ENCODE measurements around the gene FCHSD2. TPM values are rescaled to one million over a fixed set of nuclear protein-coding genes. Genes with fewer than 3 reads are reported as not detected.
"Not testable (repeated sequence)": the region's sequence is repeated elsewhere in the genome, so short reads cannot be mapped to it uniquely, and the experiment has no call there.

Gene FCHSD2
- polyA plus RNA-seq, 4 donors: 2.0 to 25.1 (median 7.9) TPM

DNA sequence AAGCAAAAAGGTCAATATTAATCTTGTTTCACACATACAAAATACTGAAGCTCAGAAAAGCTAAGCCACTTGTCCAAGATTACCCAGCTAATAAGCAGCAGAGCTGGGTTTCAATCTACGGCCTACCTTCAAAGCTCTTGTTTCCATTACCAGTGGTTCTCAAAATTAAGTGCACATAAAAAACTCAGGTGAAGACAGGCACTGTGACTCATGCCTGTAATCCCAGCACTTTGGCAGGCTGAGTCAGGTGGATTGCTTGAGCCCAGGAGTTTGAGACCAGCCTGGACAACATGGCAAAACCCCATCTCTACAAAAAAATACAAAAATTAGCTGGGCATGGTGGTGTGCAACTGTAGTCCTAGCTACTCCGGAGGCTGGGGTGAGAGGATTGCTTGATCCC is 9.8 kb downstream of the FCHSD2 start:
- not testable (repeated sequence) for DNase-seq; H3K9me3 ChIP-seq (ENCODE audit: control insufficient read depth in 2 of 2, insufficient read depth in 1 of 2, low read depth in 1 of 2, low read length in 1 of 2); H3K27ac ChIP-seq (ENCODE audit: low read depth in 1 of 3, low read length in 2 of 3); FAIRE-seq; H3K4me3 ChIP-seq (ENCODE audit: low read depth in 1 of 3, low read length in 3 of 3); H3K27me3 ChIP-seq (ENCODE audit: control insufficient read depth in 3 of 3, insufficient read depth in 3 of 3, low read length in 3 of 3); H3K4me1 ChIP-seq (ENCODE audit: control insufficient read depth in 3 of 3, insufficient read depth in 2 of 3, low read depth in 1 of 3, low read length in 2 of 3)
- 91 to 95% (median 93%) methylated on average over 2 of the region's 2 CpGs for WGBS, 3 donors
- peaks cover 0 to 33% (median 0%) of the 10 kb centered on the region in 3 donors for H3K36me3 ChIP-seq (ENCODE audit: control insufficient read depth in 3 of 3, insufficient read depth in 2 of 3, low read depth in 1 of 3, low read length in 3 of 3)

DNA sequence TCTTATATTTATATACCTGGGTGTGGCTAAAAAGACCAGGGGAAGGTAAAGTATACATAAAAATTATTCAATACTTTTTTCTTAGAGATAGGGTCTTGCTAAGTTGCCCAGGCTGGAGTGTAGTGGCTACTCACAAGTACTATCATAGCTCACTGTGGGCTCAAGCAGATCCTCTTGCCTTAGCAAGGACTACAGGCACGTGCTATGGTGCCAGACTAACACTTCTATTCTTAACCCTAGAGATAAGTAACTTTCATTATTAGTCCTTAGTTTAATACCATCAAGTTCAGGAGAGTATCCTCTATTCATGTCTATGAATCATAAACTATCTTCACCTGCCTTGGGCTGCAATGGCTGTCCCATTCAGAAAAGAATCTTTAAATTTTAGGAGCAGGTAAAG is 11.9 kb downstream of the FCHSD2 start:
- Histone ChIP-seq H3K4me3 (ENCODE audit: low read depth in 1 of 3, low read length in 3 of 3) (no peak overlapping the region), H3K9me3 (ENCODE audit: control insufficient read depth in 2 of 2, insufficient read depth in 1 of 2, low read depth in 1 of 2, low read length in 1 of 2) (peaks cover 0 to 4% of the 10 kb centered on the region in 2 donors), H3K27me3 (ENCODE audit: control insufficient read depth in 3 of 3, insufficient read depth in 3 of 3, low read length in 3 of 3) (no peaks in the 10 kb centered on the region), H3K4me1 (ENCODE audit: control insufficient read depth in 3 of 3, insufficient read depth in 2 of 3, low read depth in 1 of 3, low read length in 2 of 3) (no peaks in the 10 kb centered on the region), H3K36me3 (ENCODE audit: control insufficient read depth in 3 of 3, insufficient read depth in 2 of 3, low read depth in 1 of 3, low read length in 3 of 3) (peaks cover 0 to 33% (median 0%) of the 10 kb centered on the region in 3 donors), H3K27ac (ENCODE audit: low read depth in 1 of 3, low read length in 2 of 3) (no peak overlapping the region)
- 79 to 93% (median 89%) methylated on average over 1 of the region's 1 CpG for WGBS, 3 donors
- DNase-seq (no peak), FAIRE-seq (no peak)

DNA sequence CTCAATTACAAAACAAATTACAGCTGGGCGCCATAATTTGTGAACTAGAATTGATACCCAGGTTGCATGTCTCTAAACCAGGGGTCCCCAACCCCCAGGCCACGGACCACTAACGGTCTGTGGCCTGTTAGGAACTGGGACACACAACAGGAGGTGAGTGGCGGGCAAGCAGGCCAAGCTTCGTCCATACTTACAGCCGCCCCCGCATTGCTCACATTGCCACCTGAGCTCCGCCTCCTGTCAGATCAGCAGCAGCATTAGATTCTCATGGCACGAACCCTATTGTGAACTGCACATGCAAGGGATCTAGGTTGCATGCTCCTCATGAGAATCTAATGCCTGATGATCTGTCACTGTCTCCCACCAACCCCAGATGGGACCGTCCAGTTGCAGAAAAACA is 12.9 kb downstream of the FCHSD2 start:
- 95 to 97% (median 97%) methylated on average over 10 of the region's 10 CpGs for WGBS, 3 donors

DNA sequence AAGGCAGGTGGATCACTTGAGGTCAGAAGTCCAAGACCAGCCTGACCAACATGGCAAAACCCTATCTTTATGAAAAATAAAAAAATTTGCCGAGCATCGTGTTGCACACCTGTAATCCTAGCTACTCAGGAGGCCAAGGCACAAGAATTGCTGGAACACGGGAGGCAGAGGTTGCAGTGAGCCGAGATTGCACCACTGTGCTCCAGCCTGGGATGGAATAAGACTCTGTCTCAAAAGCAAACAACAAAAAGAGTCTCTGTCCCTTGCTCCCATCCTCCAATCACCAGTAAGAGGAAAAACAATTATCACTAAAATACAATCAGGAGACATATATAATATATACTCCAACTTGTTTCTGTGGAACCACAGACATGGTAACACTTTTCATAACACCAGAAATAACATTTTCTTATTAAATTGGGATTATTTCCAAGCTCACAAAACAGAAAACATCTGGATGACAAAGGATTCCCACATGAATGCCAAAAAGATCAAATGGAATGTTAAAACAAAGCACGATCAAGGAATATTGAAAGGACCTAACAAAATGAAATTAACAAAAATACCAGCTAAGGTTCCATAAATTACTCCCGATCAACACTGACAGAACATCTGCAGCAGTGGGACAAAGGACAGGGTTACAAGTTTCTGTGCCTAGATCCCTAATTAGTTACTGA is 15.2 kb downstream of the FCHSD2 start:
- DNase-seq (no peak), FAIRE-seq (no peak)
- Histone ChIP-seq H3K4me3 (ENCODE audit: low read depth in 1 of 3, low read length in 3 of 3) (no peak overlapping the region), H3K27ac (ENCODE audit: low read depth in 1 of 3, low read length in 2 of 3) (no peak overlapping the region), H3K27me3 (ENCODE audit: control insufficient read depth in 3 of 3, insufficient read depth in 3 of 3, low read length in 3 of 3) (no peaks in the 10 kb centered on the region), H3K9me3 (ENCODE audit: control insufficient read depth in 2 of 2, insufficient read depth in 1 of 2, low read depth in 1 of 2, low read length in 1 of 2) (peaks cover 0 to 10% of the 10 kb centered on the region in 2 donors), H3K4me1 (ENCODE audit: control insufficient read depth in 3 of 3, insufficient read depth in 2 of 3, low read depth in 1 of 3, low read length in 2 of 3) (no peaks in the 10 kb centered on the region), H3K36me3 (ENCODE audit: control insufficient read depth in 3 of 3, insufficient read depth in 2 of 3, low read depth in 1 of 3, low read length in 3 of 3) (peaks cover 0 to 21% (median 0%) of the 10 kb centered on the region in 3 donors)
- WGBS, 3 donors: 82 to 93% (median 92%) methylated on average over 6 of the region's 6 CpGs

More for the DNA sequence above, 12.9 kb downstream of the FCHSD2 start:
- no peak for FAIRE-seq
- Histone ChIP-seq H3K4me1 (ENCODE audit: control insufficient read depth in 3 of 3, insufficient read depth in 2 of 3, low read depth in 1 of 3, low read length in 2 of 3) (no peaks in the 10 kb centered on the region), H3K9me3 (ENCODE audit: control insufficient read depth in 2 of 2, insufficient read depth in 1 of 2, low read depth in 1 of 2, low read length in 1 of 2) (peaks cover 0 to 9% of the 10 kb centered on the region in 2 donors), H3K36me3 (ENCODE audit: control insufficient read depth in 3 of 3, insufficient read depth in 2 of 3, low read depth in 1 of 3, low read length in 3 of 3) (peaks cover 0 to 30% (median 0%) of the 10 kb centered on the region in 3 donors), H3K27ac (ENCODE audit: low read depth in 1 of 3, low read length in 2 of 3) (no peak overlapping the region), H3K4me3 (ENCODE audit: low read depth in 1 of 3, low read length in 3 of 3) (no peak overlapping the region), H3K27me3 (ENCODE audit: control insufficient read depth in 3 of 3, insufficient read depth in 3 of 3, low read length in 3 of 3) (no peaks in the 10 kb centered on the region)
- DNase-seq: no peak

DNA sequence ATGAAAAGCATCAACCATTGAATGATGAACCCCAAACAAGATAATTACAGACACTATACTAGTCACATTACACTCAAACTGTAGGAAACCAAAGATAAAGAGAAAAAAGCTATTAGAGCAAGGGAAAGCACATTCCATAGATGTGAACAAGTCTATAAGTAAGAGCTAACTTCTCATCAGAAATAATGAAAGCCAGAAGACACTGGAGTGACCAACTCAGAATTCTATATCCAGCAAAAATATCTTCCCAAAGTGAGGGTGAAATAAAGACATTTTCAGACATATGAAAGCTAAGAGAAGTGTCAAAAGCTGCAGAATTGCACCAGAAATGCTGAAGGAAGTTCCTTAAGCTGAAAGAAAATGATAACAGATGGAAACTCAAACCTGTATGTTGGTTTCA is 17.3 kb downstream of the FCHSD2 start:
- FAIRE-seq (no peak), DNase-seq (no peak)
- H3K9me3 ChIP-seq (ENCODE audit: control insufficient read depth in 2 of 2, insufficient read depth in 1 of 2, low read depth in 1 of 2, low read length in 1 of 2): peaks cover 0 to 10% of the 10 kb centered on the region in 2 donors
- H3K27ac ChIP-seq (ENCODE audit: low read depth in 1 of 3, low read length in 2 of 3): no peak overlapping the region
- no peaks in the 10 kb centered on the region for H3K4me1 ChIP-seq (ENCODE audit: control insufficient read depth in 3 of 3, insufficient read depth in 2 of 3, low read depth in 1 of 3, low read length in 2 of 3)
- peaks cover 0 to 17% (median 0%) of the 10 kb centered on the region in 3 donors for H3K36me3 ChIP-seq (ENCODE audit: control insufficient read depth in 3 of 3, insufficient read depth in 2 of 3, low read depth in 1 of 3, low read length in 3 of 3)
- H3K27me3 ChIP-seq (ENCODE audit: control insufficient read depth in 3 of 3, insufficient read depth in 3 of 3, low read length in 3 of 3): no peaks in the 10 kb centered on the region
- H3K4me3 ChIP-seq (ENCODE audit: low read depth in 1 of 3, low read length in 3 of 3): no peak overlapping the region

DNA sequence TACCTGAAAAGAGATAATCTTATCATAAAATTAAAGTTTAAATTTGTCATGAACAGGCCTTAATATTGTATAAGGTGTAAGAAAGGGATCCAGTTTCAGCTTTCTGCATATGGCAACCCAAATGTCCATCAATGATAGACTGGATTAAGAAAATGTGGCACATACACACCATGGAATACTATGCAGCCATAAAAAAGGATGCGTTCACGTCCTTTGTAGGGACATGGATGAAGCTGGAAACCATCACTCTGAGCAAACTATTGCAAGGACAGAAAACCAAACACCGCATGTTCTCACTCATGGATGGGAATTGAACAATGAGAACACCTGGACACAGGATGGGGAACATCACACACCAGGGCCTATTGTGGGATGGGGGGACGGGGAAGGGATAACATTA is 18.2 kb downstream of the FCHSD2 start:
- not testable (repeated sequence) for DNase-seq; FAIRE-seq; H3K9me3 ChIP-seq (ENCODE audit: control insufficient read depth in 2 of 2, insufficient read depth in 1 of 2, low read depth in 1 of 2, low read length in 1 of 2); H3K4me1 ChIP-seq (ENCODE audit: control insufficient read depth in 3 of 3, insufficient read depth in 2 of 3, low read depth in 1 of 3, low read length in 2 of 3); H3K4me3 ChIP-seq (ENCODE audit: low read depth in 1 of 3, low read length in 3 of 3); H3K27ac ChIP-seq (ENCODE audit: low read depth in 1 of 3, low read length in 2 of 3); H3K27me3 ChIP-seq (ENCODE audit: control insufficient read depth in 3 of 3, insufficient read depth in 3 of 3, low read length in 3 of 3)
- 94 to 100% (median 98%) methylated on average over 4 of the region's 4 CpGs for WGBS, 3 donors
- peaks cover 0 to 15% (median 0%) of the 10 kb centered on the region in 3 donors for H3K36me3 ChIP-seq (ENCODE audit: control insufficient read depth in 3 of 3, insufficient read depth in 2 of 3, low read depth in 1 of 3, low read length in 3 of 3)

DNA sequence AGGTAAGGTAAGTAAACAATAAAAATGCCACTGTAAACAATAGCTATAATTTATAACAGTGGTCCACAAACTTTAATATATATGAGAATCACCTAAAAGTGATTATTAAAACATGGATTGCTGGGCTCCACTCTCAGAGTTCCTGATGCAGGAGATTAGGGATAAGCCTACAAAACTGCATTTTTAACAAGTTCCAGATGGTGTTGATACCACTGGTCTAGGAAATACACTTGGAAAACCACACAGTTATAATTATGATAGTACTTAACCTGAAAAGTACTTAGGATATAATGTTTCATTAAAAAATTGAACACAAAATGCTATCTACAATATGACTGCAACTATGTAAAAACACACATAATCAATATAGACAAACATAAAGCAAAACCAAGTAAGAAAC is 20.4 kb downstream of the FCHSD2 start:
- FAIRE-seq (no peak), DNase-seq (no peak)
- H3K27ac ChIP-seq (ENCODE audit: low read depth in 1 of 3, low read length in 2 of 3): no peak overlapping the region

DNA sequence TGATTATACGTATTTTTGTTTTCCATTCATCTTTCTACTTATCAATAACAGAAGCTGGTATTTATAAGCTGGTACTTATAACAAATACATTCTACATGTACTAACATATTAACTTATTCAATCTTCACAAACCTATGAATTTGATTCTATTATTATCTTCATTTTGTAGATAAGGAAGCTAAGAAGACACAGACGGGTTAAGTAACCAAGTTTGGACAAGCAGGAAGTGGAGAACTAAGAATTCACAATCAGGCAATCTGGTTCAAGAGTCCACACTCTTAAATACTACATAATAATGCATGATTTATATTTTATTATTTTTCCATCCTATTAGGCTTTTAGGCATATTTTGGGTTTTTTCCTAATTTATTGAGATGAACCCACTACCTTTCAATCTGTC is 25.0 kb downstream of the FCHSD2 start:
- FAIRE-seq (no peak), DNase-seq (peak in 1 of 2 donors; percentile 15)
- peaks cover 0 to 14% of the 10 kb centered on the region in 2 donors for H3K9me3 ChIP-seq (ENCODE audit: control insufficient read depth in 2 of 2, insufficient read depth in 1 of 2, low read depth in 1 of 2, low read length in 1 of 2)
- H3K4me1 ChIP-seq (ENCODE audit: control insufficient read depth in 3 of 3, insufficient read depth in 2 of 3, low read depth in 1 of 3, low read length in 2 of 3): no peaks in the 10 kb centered on the region
- no peaks in the 10 kb centered on the region for H3K27me3 ChIP-seq (ENCODE audit: control insufficient read depth in 3 of 3, insufficient read depth in 3 of 3, low read length in 3 of 3)
- no peak overlapping the region for H3K27ac ChIP-seq (ENCODE audit: low read depth in 1 of 3, low read length in 2 of 3)
- H3K4me3 ChIP-seq (ENCODE audit: low read depth in 1 of 3, low read length in 3 of 3): no peak overlapping the region
- 64 to 77% (median 74%) methylated on average over 2 of the region's 2 CpGs for WGBS, 3 donors
- peaks cover 0 to 31% (median 0%) of the 10 kb centered on the region in 3 donors for H3K36me3 ChIP-seq (ENCODE audit: control insufficient read depth in 3 of 3, insufficient read depth in 2 of 3, low read depth in 1 of 3, low read length in 3 of 3)

More for the DNA sequence above, 20.4 kb downstream of the FCHSD2 start:
- H3K27me3 ChIP-seq (ENCODE audit: control insufficient read depth in 3 of 3, insufficient read depth in 3 of 3, low read length in 3 of 3): no peaks in the 10 kb centered on the region
- peaks cover 0 to 10% of the 10 kb centered on the region in 2 donors for H3K9me3 ChIP-seq (ENCODE audit: control insufficient read depth in 2 of 2, insufficient read depth in 1 of 2, low read depth in 1 of 2, low read length in 1 of 2)
- peaks cover 0 to 16% (median 0%) of the 10 kb centered on the region in 3 donors for H3K36me3 ChIP-seq (ENCODE audit: control insufficient read depth in 3 of 3, insufficient read depth in 2 of 3, low read depth in 1 of 3, low read length in 3 of 3)
- no peaks in the 10 kb centered on the region for H3K4me1 ChIP-seq (ENCODE audit: control insufficient read depth in 3 of 3, insufficient read depth in 2 of 3, low read depth in 1 of 3, low read length in 2 of 3)
- no peak overlapping the region for H3K4me3 ChIP-seq (ENCODE audit: low read depth in 1 of 3, low read length in 3 of 3)

DNA sequence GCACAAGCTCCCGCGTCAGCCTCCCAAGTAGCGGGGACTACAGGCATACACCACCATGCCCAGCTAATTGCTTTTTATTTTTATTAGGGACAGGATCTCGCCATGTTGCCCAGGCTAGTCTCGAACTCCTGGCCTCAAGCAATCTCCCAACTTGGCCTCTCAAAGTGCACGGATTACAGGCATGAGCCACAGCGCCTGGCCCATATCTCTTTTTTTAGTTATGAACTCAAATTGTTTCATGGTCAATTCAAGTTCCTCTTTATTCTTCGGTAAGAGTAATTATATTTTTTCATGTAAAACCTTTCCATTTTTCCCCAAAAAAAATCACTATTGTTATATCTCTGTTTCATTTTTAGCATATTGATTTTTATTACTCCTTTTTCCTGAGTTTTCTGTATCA is 25.5 kb downstream of the FCHSD2 start:
- no peak for DNase-seq

More for the DNA sequence above, 25.5 kb downstream of the FCHSD2 start:
- Histone ChIP-seq H3K9me3 (ENCODE audit: control insufficient read depth in 2 of 2, insufficient read depth in 1 of 2, low read depth in 1 of 2, low read length in 1 of 2) (peaks cover 0 to 14% of the 10 kb centered on the region in 2 donors), H3K4me1 (ENCODE audit: control insufficient read depth in 3 of 3, insufficient read depth in 2 of 3, low read depth in 1 of 3, low read length in 2 of 3) (no peaks in the 10 kb centered on the region), H3K36me3 (ENCODE audit: control insufficient read depth in 3 of 3, insufficient read depth in 2 of 3, low read depth in 1 of 3, low read length in 3 of 3) (peaks cover 0 to 31% (median 0%) of the 10 kb centered on the region in 3 donors), H3K27me3 (ENCODE audit: control insufficient read depth in 3 of 3, insufficient read depth in 3 of 3, low read length in 3 of 3) (no peaks in the 10 kb centered on the region), H3K4me3 (ENCODE audit: low read depth in 1 of 3, low read length in 3 of 3) (no peak overlapping the region), H3K27ac (ENCODE audit: low read depth in 1 of 3, low read length in 2 of 3) (no peak overlapping the region)
- no peak for FAIRE-seq
- 93 to 97% (median 96%) methylated on average over 8 of the region's 8 CpGs for WGBS, 3 donors
